BE2C (cell line): ENCODE results near the gene OPCML.
A peak's percentile ranks its signal among the peaks of the same experiment; 100 is the strongest.

ENCODE experiments used
- DNase-seq: peaks from one replicate; pipeline ENCODE4 v3.0.0-alpha.2; 2020
- H3K27me3 ChIP-seq: fragments of 250-450 bp; sonication (Bioruptor Pico); 2 replicates; pipeline ENCODE4 v1.5.1; 2020; ENCODE audit warnings: mild to moderate bottlenecking
- H3K36me3 ChIP-seq: fragments of 250-450 bp; sonication (Bioruptor Pico); 2 replicates; pipeline ENCODE4 v1.5.1; 2020; ENCODE audit warnings: mild to moderate bottlenecking
- H3K4me1 ChIP-seq: fragments of 250-450 bp; sonication (Bioruptor Pico); 2 replicates; pipeline ENCODE4 v1.5.1; 2020
- H3K4me3 ChIP-seq: 2 replicates; pipeline ENCODE4 v1.5.1; 2011; ENCODE audit warnings: low read depth, low read length
- H3K9me3 ChIP-seq: fragments of 250-450 bp; sonication (Bioruptor Pico); 2 replicates; pipeline ENCODE4 v1.5.1; 2020
- TF ChIP-seq, protein P1 (sequence below): IDR thresholded peaks from 2 replicates; pipeline ENCODE4 v1.5.1; 2012; ENCODE audit warnings: mild to moderate bottlenecking, low read depth, low read length

OPCML gene

DNA sequence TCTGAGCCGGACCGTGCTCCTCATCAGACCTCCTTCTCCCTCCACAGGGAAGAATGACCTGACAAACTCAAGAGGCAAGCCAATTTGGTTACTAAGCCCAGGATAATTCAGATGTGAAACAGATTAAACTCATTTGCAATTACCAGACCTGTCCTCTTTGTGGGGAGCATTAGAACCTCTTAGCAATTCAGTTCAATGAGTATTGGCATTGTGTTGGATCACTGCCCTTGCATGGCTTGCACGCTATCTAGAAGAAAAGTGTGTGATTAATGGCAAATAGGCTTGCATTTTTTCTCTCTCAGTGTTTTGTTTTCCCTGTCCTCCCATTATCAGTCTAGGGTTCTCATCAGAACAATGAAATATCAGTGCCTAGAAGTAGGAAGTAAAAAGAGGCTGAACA is 365.6 kb downstream of the OPCML start:
- no peak for DNase-seq
- Histone ChIP-seq H3K9me3 (no peaks in the 10 kb centered on the region), H3K4me1 (no peaks in the 10 kb centered on the region), H3K27me3 (peaks cover 7% of the 10 kb centered on the region; the same call in 1 of the 2 replicates), H3K36me3 (no peaks in the 10 kb centered on the region), H3K4me3 (no peak overlapping the region)
- TF ChIP-seq, protein P1, sequence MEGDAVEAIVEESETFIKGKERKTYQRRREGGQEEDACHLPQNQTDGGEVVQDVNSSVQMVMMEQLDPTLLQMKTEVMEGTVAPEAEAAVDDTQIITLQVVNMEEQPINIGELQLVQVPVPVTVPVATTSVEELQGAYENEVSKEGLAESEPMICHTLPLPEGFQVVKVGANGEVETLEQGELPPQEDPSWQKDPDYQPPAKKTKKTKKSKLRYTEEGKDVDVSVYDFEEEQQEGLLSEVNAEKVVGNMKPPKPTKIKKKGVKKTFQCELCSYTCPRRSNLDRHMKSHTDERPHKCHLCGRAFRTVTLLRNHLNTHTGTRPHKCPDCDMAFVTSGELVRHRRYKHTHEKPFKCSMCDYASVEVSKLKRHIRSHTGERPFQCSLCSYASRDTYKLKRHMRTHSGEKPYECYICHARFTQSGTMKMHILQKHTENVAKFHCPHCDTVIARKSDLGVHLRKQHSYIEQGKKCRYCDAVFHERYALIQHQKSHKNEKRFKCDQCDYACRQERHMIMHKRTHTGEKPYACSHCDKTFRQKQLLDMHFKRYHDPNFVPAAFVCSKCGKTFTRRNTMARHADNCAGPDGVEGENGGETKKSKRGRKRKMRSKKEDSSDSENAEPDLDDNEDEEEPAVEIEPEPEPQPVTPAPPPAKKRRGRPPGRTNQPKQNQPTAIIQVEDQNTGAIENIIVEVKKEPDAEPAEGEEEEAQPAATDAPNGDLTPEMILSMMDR, result no peak

DNA sequence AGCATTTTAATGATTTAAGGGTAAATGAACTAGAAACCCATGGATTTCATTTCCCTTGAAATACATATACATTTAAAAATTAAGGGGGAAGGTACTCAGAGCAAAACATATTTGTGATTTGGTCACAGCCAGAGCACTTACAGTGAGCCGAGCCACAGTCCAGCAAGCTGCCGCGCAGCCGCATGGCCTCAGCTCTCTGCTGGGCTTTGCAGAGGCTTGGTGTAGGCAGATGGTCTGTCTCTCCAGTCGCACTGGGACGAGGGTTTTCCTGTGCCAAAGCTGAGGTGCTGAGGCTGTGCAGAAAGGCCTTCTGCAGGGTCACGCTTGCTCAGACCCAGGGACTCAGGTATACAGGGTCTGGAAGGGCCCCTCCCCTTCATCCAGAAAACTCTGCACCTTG is 367.3 kb downstream of the OPCML start:
- Histone ChIP-seq H3K4me3 (no peak overlapping the region), H3K36me3 (no peaks in the 10 kb centered on the region), H3K27me3 (peaks cover 7% of the 10 kb centered on the region; the same call in 1 of the 2 replicates), H3K9me3 (no peaks in the 10 kb centered on the region), H3K4me1 (no peaks in the 10 kb centered on the region)
- no peak for DNase-seq
- TF ChIP-seq, protein P1, result no peak

DNA sequence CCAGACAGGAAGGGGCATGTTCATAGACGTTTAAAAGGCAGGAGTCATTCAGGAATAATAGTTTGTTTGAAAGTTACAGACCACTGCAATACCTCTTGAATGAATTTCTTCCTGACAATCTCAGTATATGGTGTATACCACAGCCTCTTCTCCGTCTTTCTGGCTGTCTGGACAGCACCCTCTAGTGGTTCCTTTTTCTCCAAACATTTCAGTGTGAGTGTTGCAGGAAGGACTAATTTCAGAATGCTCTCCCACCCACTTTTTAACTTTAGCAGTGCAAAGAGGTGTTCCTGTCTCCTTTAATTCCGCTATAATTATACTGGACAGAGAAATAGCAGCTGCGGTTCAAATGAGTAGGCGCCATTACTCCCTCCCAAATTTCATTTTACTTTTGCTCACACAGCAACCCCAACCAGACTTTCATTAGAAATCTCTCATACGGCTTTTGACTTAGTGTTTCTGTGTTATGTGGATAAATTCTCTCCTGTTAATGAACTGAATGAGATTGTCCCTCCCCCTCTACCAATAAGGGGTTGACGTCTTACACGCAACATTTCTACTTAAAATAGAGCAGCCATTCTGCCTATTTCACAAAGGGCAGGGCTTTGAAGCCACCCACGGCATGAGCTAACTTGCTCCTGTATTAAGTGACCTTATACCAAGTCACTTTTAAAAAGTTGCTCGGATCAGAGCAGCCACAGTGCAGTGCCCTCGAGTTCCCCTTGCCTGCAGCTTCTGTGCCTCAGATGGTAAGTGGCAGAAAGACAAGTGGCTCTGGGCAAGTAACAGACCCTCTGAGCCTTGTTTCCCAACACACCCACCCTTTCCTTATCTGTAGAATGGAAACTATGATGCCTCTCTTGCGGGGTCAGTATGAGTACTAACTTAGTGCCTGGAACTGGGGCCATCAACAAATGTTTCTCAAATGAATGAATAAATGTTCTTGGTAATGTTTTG is 368.6 kb downstream of the OPCML start:
- TF ChIP-seq, protein P1, result peak; percentile 84
- H3K27me3 ChIP-seq, result peaks cover 12% of the 10 kb centered on the region; the same call in 1 of the 2 replicates
- no peak for DNase-seq
- no peaks in the 10 kb centered on the region for H3K36me3 ChIP-seq
- H3K4me1 ChIP-seq, result no peaks in the 10 kb centered on the region
- no peak overlapping the region for H3K4me3 ChIP-seq
- no peaks in the 10 kb centered on the region for H3K9me3 ChIP-seq

DNA sequence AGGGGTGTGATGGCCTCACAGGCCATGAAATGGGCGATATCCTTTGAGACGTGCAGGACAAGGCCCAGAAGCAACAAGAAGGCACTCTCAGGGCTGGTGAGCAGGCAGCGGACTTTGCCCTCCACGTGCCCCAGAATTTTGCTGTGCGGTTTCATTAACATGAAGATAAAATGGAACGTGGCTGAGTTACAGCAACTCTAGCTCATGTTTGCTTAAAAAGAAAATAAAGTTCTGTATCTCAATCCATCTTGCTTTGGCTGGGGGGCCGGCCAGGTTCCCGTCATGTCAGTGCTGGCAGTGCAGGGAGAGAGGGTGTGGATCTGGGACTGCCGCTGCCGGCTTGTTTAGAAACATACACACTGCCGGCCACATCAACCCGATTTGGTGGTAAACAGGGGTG is 370.1 kb downstream of the OPCML start:
- no peak for DNase-seq
- H3K4me3 ChIP-seq, result no peak overlapping the region
- H3K36me3 ChIP-seq, result no peaks in the 10 kb centered on the region
- H3K27me3 ChIP-seq, result peaks cover 22% of the 10 kb centered on the region
- TF ChIP-seq, protein P1, result no peak
- H3K4me1 ChIP-seq, result no peaks in the 10 kb centered on the region
- H3K9me3 ChIP-seq, result no peaks in the 10 kb centered on the region

DNA sequence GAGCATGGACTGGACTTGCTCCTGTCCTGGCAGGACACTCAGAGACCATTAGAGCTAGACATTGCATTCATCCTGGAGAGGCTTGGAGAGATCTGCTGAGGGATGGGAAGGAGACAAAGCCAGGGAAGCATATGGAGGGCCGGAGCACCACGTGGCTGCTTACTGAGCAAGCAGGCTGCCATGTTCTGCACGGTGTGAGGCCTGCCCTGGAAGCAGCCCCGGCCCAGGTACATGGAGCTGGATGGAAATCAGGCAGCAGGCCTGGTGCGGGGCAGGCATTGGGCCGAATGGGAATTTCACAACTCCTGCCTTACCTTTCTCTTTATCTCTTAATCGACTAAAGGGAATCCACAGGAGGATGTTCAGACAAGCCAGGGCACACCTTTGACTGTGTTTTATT is 371.5 kb downstream of the OPCML start:
- H3K27me3 ChIP-seq, result peaks cover 32% of the 10 kb centered on the region
- H3K9me3 ChIP-seq, result no peaks in the 10 kb centered on the region
- H3K4me3 ChIP-seq, result no peak overlapping the region
- DNase-seq, result no peak
- TF ChIP-seq, protein P1, result no peak
- no peaks in the 10 kb centered on the region for H3K36me3 ChIP-seq
- no peaks in the 10 kb centered on the region for H3K4me1 ChIP-seq
